ENCODE measurements around the gene KCNB1. TPM values are rescaled to one million over a fixed set of nuclear protein-coding genes. Genes with fewer than 3 reads are reported as not detected.

Gene KCNB1
- total and polyA plus RNA-seq, 12 donors = 0.64 to 4.2 (median 1.1) TPM

DNA sequence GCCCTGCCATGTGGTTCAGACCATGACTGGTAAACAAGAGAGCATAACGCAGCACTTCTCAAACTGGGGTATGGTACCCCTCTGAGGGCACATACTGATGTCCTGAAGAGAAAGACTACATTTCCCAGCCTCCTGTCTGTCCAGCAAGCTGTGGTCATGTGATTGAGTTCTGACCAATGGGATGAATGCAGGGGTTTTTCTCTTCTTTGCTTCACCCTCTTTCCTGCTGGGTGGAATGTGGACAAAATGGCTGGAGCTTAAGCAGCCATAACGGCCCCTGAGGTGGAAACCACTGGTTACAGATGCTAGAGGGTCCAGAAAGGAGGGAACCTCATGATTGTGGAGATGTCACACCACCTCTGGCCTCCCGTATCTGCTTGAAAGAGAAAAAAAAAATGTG is 19.4 kb upstream of the KCNB1 start:
- peaks cover 0 to 5% (median 0%) of the 10 kb centered on the region in 11 donors for H3K9me3 ChIP-seq
- no peak overlapping the region for H3K4me3 ChIP-seq
- TF ChIP-seq, protein P1, sequence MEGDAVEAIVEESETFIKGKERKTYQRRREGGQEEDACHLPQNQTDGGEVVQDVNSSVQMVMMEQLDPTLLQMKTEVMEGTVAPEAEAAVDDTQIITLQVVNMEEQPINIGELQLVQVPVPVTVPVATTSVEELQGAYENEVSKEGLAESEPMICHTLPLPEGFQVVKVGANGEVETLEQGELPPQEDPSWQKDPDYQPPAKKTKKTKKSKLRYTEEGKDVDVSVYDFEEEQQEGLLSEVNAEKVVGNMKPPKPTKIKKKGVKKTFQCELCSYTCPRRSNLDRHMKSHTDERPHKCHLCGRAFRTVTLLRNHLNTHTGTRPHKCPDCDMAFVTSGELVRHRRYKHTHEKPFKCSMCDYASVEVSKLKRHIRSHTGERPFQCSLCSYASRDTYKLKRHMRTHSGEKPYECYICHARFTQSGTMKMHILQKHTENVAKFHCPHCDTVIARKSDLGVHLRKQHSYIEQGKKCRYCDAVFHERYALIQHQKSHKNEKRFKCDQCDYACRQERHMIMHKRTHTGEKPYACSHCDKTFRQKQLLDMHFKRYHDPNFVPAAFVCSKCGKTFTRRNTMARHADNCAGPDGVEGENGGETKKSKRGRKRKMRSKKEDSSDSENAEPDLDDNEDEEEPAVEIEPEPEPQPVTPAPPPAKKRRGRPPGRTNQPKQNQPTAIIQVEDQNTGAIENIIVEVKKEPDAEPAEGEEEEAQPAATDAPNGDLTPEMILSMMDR (IDR thresholded peaks at IDR 0.05) = no peak
- H3K4me1 ChIP-seq = peaks cover 0 to 15% (median 0%) of the 10 kb centered on the region in 9 donors
- ATAC-seq (peak in 2 of 8 donors; percentile 16 to 46), DNase-seq (no peak)
- 69 to 80% methylated on average over 3 of the region's 3 CpGs for WGBS, 2 donors
- H3K27me3 ChIP-seq = peaks cover 0 to 15% (median 7%) of the 10 kb centered on the region in 7 donors
- intact Hi-C loops (cut with DNase I) = no loop called here
- H3K36me3 ChIP-seq = peaks cover 0 to 7% (median 0%) of the 10 kb centered on the region in 9 donors
- H3K27ac ChIP-seq = no peak overlapping the region

DNA sequence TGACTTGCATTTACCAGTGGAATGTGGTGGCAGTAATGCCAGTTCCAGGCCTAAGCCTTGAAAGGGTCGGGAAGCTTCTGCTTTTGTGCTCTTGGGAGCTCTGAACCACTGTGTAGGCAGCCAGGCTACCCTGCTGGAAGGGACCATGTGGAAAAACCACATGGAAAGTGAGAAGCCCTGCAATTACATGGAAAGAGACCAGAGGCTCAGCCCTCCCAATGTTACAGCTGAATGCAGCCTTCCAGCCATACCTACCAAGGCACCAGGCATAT is 14.9 kb upstream of the KCNB1 start:
- Histone ChIP-seq H3K27ac (no peak overlapping the region), H3K36me3 (no peaks in the 10 kb centered on the region), H3K4me1 (peaks cover 0 to 7% (median 0%) of the 10 kb centered on the region in 9 donors), H3K9me3 (peaks cover 0 to 5% (median 0%) of the 10 kb centered on the region in 11 donors), H3K27me3 (peaks cover 0 to 7% (median 0%) of the 10 kb centered on the region in 7 donors), H3K4me3 (no peak overlapping the region)
- intact Hi-C loops (cut with DNase I) = no loop called here
- DNase-seq (no peak), ATAC-seq (no peak)
- 39 to 42% methylated on average over 1 of the region's 1 CpG for WGBS, 2 donors
- TF ChIP-seq, protein P1 (IDR thresholded peaks at IDR 0.05) = no peak

DNA sequence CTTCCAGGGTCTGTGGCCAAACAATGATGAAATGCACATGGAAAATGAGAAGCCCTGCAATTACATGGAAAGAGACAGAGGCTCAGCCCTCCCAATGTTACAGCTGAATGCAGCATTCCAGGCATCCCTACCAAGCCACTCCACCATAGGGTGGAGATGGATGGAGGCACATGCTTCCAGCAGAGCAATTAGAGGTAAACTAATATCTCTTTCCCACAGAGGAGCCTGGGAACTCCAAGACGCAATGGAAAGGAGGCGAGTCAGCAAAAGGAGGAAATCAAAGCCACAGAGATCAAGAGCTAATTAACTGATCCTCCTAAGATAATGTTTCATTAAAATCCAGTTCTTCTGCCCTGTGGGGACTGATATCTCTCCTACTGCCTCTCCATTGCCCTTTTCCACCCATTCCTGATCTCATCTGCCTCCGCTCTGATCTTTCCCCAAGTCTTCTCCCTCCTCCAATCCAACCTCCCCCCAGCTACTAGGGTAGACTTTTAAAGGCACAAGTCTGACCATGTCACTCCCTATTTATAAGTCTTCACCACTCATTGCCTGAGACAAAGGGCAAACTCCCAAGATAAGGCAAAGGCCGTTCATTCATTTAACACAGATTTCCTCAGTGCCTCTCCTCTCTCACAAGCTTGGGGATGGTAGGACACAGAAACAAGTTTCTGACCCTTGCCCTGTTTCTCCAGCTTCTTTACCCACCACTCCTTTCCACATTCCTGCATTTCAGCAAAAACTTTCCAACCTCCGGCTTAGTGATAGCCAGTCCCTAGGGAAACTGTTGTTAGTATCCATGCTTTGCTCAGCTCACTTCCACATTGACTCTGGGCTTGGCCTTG is 14.3 kb upstream of the KCNB1 start:
- TF ChIP-seq, protein P1 (IDR thresholded peaks at IDR 0.05) = no peak
- Histone ChIP-seq H3K27me3 (peaks cover 0 to 13% (median 0%) of the 10 kb centered on the region in 7 donors), H3K9me3 (peaks cover 0 to under 1% (median 0%) of the 10 kb centered on the region in 11 donors), H3K27ac (no peak overlapping the region), H3K36me3 (no peaks in the 10 kb centered on the region), H3K4me3 (no peak overlapping the region), H3K4me1 (peaks cover 0 to 7% (median 0%) of the 10 kb centered on the region in 9 donors)
- intact Hi-C loops (cut with DNase I) = no loop called here
- ATAC-seq (peak in 1 of 8 donors; percentile 35), DNase-seq (no peak)
- 60 to 63% methylated on average over 5 of the region's 5 CpGs for WGBS, 2 donors

DNA sequence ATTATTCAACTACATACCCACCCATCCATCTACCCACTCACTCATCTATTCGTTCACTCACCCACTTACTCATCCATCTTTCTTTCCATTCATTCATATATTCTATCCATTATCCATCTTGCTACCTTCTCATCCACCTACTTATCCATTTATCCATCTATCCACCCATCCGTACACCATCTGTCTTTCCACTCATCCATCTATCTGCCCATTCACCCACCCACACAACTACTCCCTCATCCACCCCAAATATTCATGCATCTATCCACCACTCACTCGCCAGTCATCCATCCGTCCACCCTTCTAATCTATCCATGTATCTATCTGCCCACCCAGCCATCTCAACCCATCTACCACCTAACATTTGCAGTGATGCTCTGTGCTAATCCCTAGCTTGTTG is 13.6 kb upstream of the KCNB1 start:
- Histone ChIP-seq H3K4me3 (no peak overlapping the region), H3K27ac (no peak overlapping the region), H3K27me3 (peaks cover 0 to 20% (median 1%) of the 10 kb centered on the region in 7 donors), H3K36me3 (no peaks in the 10 kb centered on the region), H3K4me1 (peaks cover 0 to 7% (median 0%) of the 10 kb centered on the region in 9 donors), H3K9me3 (peaks cover 0 to 4% (median 0%) of the 10 kb centered on the region in 11 donors)
- TF ChIP-seq, protein P1 (IDR thresholded peaks at IDR 0.05) = no peak
- DNase-seq (no peak), ATAC-seq (no peak)
- intact Hi-C loops (cut with DNase I) = no loop called here
- WGBS, 2 donors = 83 to 91% methylated on average over 4 of the region's 4 CpGs
